Colonic mucosa (tissue), 4 donors: ENCODE results near the gene TRIP13. TPM values are rescaled to one million over a fixed set of nuclear protein-coding genes. Genes with fewer than 3 reads are reported as not detected.

Experiments used
- DNase-seq: peaks from one replicate; pipeline ENCODE4 v3.0.0-alpha.2; 2020
- H3K27ac ChIP-seq: fragments of 200-600 bp; one replicate; pipeline ENCODE4 v1.8.0; 2021
- H3K27me3 ChIP-seq: fragments of 200-600 bp; one replicate; pipeline ENCODE4 v1.8.0; 2021
- H3K36me3 ChIP-seq: fragments of 200-600 bp; one replicate; pipeline ENCODE4 v1.8.0; 2021
- H3K4me1 ChIP-seq: fragments of 200-600 bp; one replicate; pipeline ENCODE4 v1.8.0; 2021; ENCODE audit warnings: mild to moderate bottlenecking
- H3K4me3 ChIP-seq: fragments of 200-600 bp; one replicate; pipeline ENCODE4 v1.8.0; 2021
- H3K9ac ChIP-seq, 2 donors: one replicate each; pipeline ENCODE4 v1.7.0; 2013; ENCODE audit warnings: control low read depth in 2 of 2, low read depth in 2 of 2, low read length in 2 of 2
- H3K9me3 ChIP-seq: fragments of 200-600 bp; one replicate; pipeline ENCODE4 v1.8.0; 2021
- CTCF ChIP-seq: fragments of 200-600 bp; IDR thresholded peaks from one replicate; pipeline ENCODE4 v1.8.0; 2022; ENCODE audit warnings: antibody characterized with exemption, mild to moderate bottlenecking
- intact Hi-C: fragments of 100-400 bp; cut with DNase I; formaldehyde crosslinking; loops from one replicate; pipeline ENCODE4 v1.14.1; 2022
- total RNA-seq, 2 donors: library from RNA; stranded (reverse); fragmentation: NEBNext Ultra II Directional in 1 of 2; extraction: Animal tissue kit (Norgen Biotek cat#: 25700) in 1 of 2; gene quantifications; one replicate each; pipeline ENCODE4 v1.2.1, GENCODE V29; 2021
- donor health status: healthy.
- donor health status: DM: no; HTN: no; CAD: no.
- donor health status: DM: no; HTN: no; CAD: no.

Gene TRIP13
- total RNA-seq, 2 donors from 2014 or later = 5.8 to 18.1 TPM

DNA sequence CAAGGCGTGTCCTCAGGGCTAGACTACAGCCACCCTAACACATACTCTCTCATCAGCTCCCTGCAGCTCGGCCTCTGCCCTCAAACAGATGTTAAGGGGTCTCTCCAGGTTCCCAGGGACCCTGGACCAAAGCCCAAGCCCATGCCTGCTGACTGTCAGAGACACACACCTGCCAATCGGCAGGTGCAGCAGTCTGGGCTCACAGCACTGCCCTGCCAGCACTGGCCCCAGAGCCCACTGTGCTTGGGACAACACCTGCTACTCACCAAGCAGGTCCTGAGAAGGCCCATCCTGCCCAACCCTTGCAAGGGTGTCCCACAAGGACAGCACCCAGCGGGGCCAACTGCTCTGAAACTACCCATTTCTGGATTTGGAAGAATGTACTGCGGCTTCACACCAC, 21.7 kb upstream of the TRIP13 start:
- H3K27ac ChIP-seq = no peak overlapping the region
- H3K9ac ChIP-seq = no peak overlapping the region
- no peak for TF ChIP-seq CTCF
- H3K4me3 ChIP-seq = no peak overlapping the region
- no peaks in the 10 kb centered on the region for H3K9me3 ChIP-seq
- H3K36me3 ChIP-seq = peaks cover 11% of the 10 kb centered on the region
- no peaks in the 10 kb centered on the region for H3K4me1 ChIP-seq
- no peak for DNase-seq
- H3K27me3 ChIP-seq = no peaks in the 10 kb centered on the region
- intact Hi-C loops = no loop called here

DNA sequence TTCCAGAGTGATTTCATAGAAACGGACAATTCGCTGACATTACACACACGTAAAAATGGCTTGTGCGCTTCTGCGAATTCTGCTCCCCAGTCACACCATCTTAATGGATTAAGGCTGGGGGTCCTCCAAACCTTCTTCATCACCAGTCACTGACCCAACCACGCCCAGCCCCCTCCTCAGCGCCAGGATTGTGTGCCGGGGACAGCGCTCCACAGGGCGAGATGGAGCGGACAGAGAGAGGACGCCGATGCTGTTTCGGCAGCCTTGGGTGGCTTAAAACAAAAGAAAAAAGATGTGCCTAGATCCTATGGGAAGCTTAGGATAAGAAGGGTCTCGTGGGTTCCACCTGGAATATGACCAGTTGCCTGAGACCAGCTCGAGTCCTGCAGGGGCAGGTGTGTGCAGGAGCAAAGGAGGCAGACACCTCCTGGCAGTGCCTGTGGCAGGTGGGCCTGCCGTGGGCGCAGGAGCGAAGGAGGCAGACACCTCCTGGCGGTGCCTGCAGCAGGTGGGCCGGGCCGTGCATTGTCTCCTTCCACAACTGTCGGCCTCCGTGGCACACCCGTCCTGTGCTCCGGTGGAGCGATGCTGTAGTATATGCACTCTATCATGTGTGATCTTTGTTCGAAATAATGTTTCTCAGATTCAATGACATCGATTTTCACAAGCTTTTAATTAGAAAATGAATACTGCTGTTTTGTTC, 20.9 kb upstream of the TRIP13 start:
- intact Hi-C loops = no loop called here

DNA sequence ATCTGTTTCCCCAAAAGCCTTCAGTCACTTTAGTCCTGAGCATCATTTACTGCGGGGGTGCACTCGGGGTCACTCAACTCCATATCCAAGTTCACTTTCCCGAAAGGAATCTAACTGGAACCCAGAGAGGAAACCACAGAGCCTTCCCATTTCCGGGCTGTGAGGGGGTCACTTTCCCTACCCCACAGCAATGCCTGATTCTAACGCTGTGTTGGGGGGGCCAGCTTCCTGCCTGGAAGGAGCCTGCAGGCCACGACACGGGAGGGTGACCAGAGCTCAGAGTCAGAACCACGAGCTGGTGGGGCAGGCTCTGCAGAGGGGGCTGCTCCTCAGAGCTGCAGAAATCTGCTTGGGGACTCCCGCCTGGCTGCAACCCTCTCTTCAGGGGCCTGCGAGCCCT, 20.4 kb upstream of the TRIP13 start:
- H3K36me3 ChIP-seq = peaks cover 18% of the 10 kb centered on the region
- intact Hi-C loops = no loop called here
- no peak overlapping the region for H3K4me3 ChIP-seq
- no peak overlapping the region for H3K27ac ChIP-seq
- H3K9ac ChIP-seq = no peak overlapping the region
- no peaks in the 10 kb centered on the region for H3K9me3 ChIP-seq
- no peaks in the 10 kb centered on the region for H3K4me1 ChIP-seq
- H3K27me3 ChIP-seq = no peaks in the 10 kb centered on the region
- no peak for DNase-seq
- no peak for TF ChIP-seq CTCF

More for the DNA sequence above, 20.9 kb upstream of the TRIP13 start:
- H3K9me3 ChIP-seq = no peaks in the 10 kb centered on the region
- H3K36me3 ChIP-seq = peaks cover 18% of the 10 kb centered on the region
- no peak overlapping the region for H3K27ac ChIP-seq
- no peaks in the 10 kb centered on the region for H3K4me1 ChIP-seq
- H3K9ac ChIP-seq = no peak overlapping the region
- no peak for DNase-seq
- no peaks in the 10 kb centered on the region for H3K27me3 ChIP-seq
- no peak overlapping the region for H3K4me3 ChIP-seq
- TF ChIP-seq CTCF = no peak

- no peak overlapping the region for H3K27ac ChIP-seq
- no peak overlapping the region for H3K9ac ChIP-seq
- no peak overlapping the region for H3K4me3 ChIP-seq
- peaks cover 16% of the 10 kb centered on the region for H3K36me3 ChIP-seq
- no peak for DNase-seq
- H3K9me3 ChIP-seq = no peaks in the 10 kb centered on the region
- intact Hi-C loops = no loop called here
- H3K27me3 ChIP-seq = no peaks in the 10 kb centered on the region
- no peak for TF ChIP-seq CTCF
- no peaks in the 10 kb centered on the region for H3K4me1 ChIP-seq
These were observed 19.4 kb upstream of the TRIP13 start for GRCh38 chr5:873328-873727.

GRCh38 chr5:875931-876330, 16.8 kb upstream of the TRIP13 start:
- Histone ChIP-seq H3K27ac (no peak overlapping the region), H3K27me3 (no peaks in the 10 kb centered on the region), H3K36me3 (peaks cover 7% of the 10 kb centered on the region), H3K9ac (no peak overlapping the region), H3K4me1 (no peaks in the 10 kb centered on the region), H3K4me3 (no peak overlapping the region), H3K9me3 (no peaks in the 10 kb centered on the region)
- TF ChIP-seq CTCF = no peak
- intact Hi-C loops = no loop called here
- no peak for DNase-seq
